ENCODE results near the gene GRIK1.

The GRIK1 gene

GRCh38 chr21:29821230-29821629, 118.6 kb downstream of the GRIK1 start:
- no peaks in the 10 kb centered on the region for H3K79me1 ChIP-seq (ENCODE audit: low read depth, low read length)
- no peak for DNase-seq (ENCODE audit: low spot score)
- H3K4me2 ChIP-seq (ENCODE audit: insufficient read depth, low read length, poor library complexity, severe bottlenecking): no peak overlapping the region
- no peaks in the 10 kb centered on the region for H3K9me3 ChIP-seq (replicated peaks in 1 of 2; ENCODE audit: control insufficient read depth in 2 of 2, insufficient read depth in 1 of 2, low read depth in 1 of 2, low read length in 2 of 2)
- no CpG with 5 or more reads among the region's 1 CpG for WGBS, 2 donors (ENCODE audit: extremely low coverage in 2 of 2, insufficient read length in 2 of 2, insufficient replicate concordance in 1 of 2)
- H3K4me1 ChIP-seq (ENCODE audit: control insufficient read depth in 2 of 2, insufficient read depth in 1 of 2, low read depth in 1 of 2, low read length in 2 of 2): peaks cover 0 to 24% of the 10 kb centered on the region in 2 donors
- H3K27me3 ChIP-seq (ENCODE audit: control insufficient read depth in 3 of 3, insufficient read depth in 3 of 3, low read depth in 1 of 3, low read length in 3 of 3): no peaks in the 10 kb centered on the region
- H3K36me3 ChIP-seq (replicated peaks in 1 of 2; ENCODE audit: control insufficient read depth in 2 of 2, insufficient read depth in 2 of 2, low read length in 2 of 2): no peaks in the 10 kb centered on the region
- H3K4me3 ChIP-seq (ENCODE audit: low read length in 2 of 2): no peak overlapping the region
- no peak overlapping the region for H3K9ac ChIP-seq (ENCODE audit: low read depth, low read length, poor library complexity)
- H3K14ac ChIP-seq (ENCODE audit: low read length): no peak overlapping the region
- H3K18ac ChIP-seq (ENCODE audit: low read length): no peak overlapping the region
- no peak overlapping the region for H2BK12ac ChIP-seq (ENCODE audit: low read length)
- H2BK5ac ChIP-seq (ENCODE audit: low read length): no peak overlapping the region
- no peak overlapping the region for H2BK120ac ChIP-seq (ENCODE audit: low read depth, low read length)
- H4K91ac ChIP-seq (ENCODE audit: low read depth, low read length, poor library complexity): no peak overlapping the region
- H3K27ac ChIP-seq (replicated peaks; ENCODE audit: low read length): no peak overlapping the region
- H2AFZ ChIP-seq (ENCODE audit: low read length): no peak overlapping the region
- H2BK15ac ChIP-seq (ENCODE audit: low read length): no peak overlapping the region
- H2AK5ac ChIP-seq (ENCODE audit: low read depth, low read length): no peak overlapping the region
- no peak overlapping the region for H4K8ac ChIP-seq (ENCODE audit: low read depth, low read length)
- no peak overlapping the region for H3K23ac ChIP-seq (ENCODE audit: low read depth, low read length, poor library complexity)
- no peak overlapping the region for H3K4ac ChIP-seq (ENCODE audit: low read length)

GRCh38 chr21:29819675-29820326, 120.0 kb downstream of the GRIK1 start:
- H3K27me3 ChIP-seq (ENCODE audit: control insufficient read depth in 3 of 3, insufficient read depth in 3 of 3, low read depth in 1 of 3, low read length in 3 of 3): no peaks in the 10 kb centered on the region
- no peak overlapping the region for H3K14ac ChIP-seq (ENCODE audit: low read length)
- no peaks in the 10 kb centered on the region for H3K9me3 ChIP-seq (replicated peaks in 1 of 2; ENCODE audit: control insufficient read depth in 2 of 2, insufficient read depth in 1 of 2, low read depth in 1 of 2, low read length in 2 of 2)
- no peak overlapping the region for H4K91ac ChIP-seq (ENCODE audit: low read depth, low read length, poor library complexity)
- no peak overlapping the region for H2BK15ac ChIP-seq (ENCODE audit: low read length)
- no peak overlapping the region for H3K18ac ChIP-seq (ENCODE audit: low read length)
- DNase-seq (ENCODE audit: low spot score): no peak
- H3K79me1 ChIP-seq (ENCODE audit: low read depth, low read length): no peaks in the 10 kb centered on the region
- H4K8ac ChIP-seq (ENCODE audit: low read depth, low read length): no peak overlapping the region
- peaks cover 0 to 22% of the 10 kb centered on the region in 2 donors for H3K4me1 ChIP-seq (ENCODE audit: control insufficient read depth in 2 of 2, insufficient read depth in 1 of 2, low read depth in 1 of 2, low read length in 2 of 2)
- no peak overlapping the region for H2BK120ac ChIP-seq (ENCODE audit: low read depth, low read length)
- H2BK5ac ChIP-seq (ENCODE audit: low read length): no peak overlapping the region
- H2AK5ac ChIP-seq (ENCODE audit: low read depth, low read length): no peak overlapping the region
- H3K23ac ChIP-seq (ENCODE audit: low read depth, low read length, poor library complexity): no peak overlapping the region
- no peak overlapping the region for H2BK12ac ChIP-seq (ENCODE audit: low read length)
- no CpG with 5 or more reads among the region's 5 CpGs for WGBS, 2 donors (ENCODE audit: extremely low coverage in 2 of 2, insufficient read length in 2 of 2, insufficient replicate concordance in 1 of 2)
- H2AFZ ChIP-seq (ENCODE audit: low read length): peak overlapping the region; percentile 13
- no peak overlapping the region for H3K4ac ChIP-seq (ENCODE audit: low read length)
- no peak overlapping the region for H3K4me3 ChIP-seq (ENCODE audit: low read length in 2 of 2)
- no peaks in the 10 kb centered on the region for H3K36me3 ChIP-seq (replicated peaks in 1 of 2; ENCODE audit: control insufficient read depth in 2 of 2, insufficient read depth in 2 of 2, low read length in 2 of 2)
- no peak overlapping the region for H3K4me2 ChIP-seq (ENCODE audit: insufficient read depth, low read length, poor library complexity, severe bottlenecking)
- no peak overlapping the region for H3K27ac ChIP-seq (replicated peaks; ENCODE audit: low read length)
- H3K9ac ChIP-seq (ENCODE audit: low read depth, low read length, poor library complexity): no peak overlapping the region

- H3K4me1 ChIP-seq (ENCODE audit: control insufficient read depth in 2 of 2, insufficient read depth in 1 of 2, low read depth in 1 of 2, low read length in 2 of 2): peaks cover 0 to 18% of the 10 kb centered on the region in 2 donors
- no peak overlapping the region for H3K18ac ChIP-seq (ENCODE audit: low read length)
- H3K9ac ChIP-seq (ENCODE audit: low read depth, low read length, poor library complexity): no peak overlapping the region
- H3K23ac ChIP-seq (ENCODE audit: low read depth, low read length, poor library complexity): no peak overlapping the region
- no peak overlapping the region for H4K91ac ChIP-seq (ENCODE audit: low read depth, low read length, poor library complexity)
- DNase-seq (ENCODE audit: low spot score): no peak
- H2BK12ac ChIP-seq (ENCODE audit: low read length): no peak overlapping the region
- H3K4me2 ChIP-seq (ENCODE audit: insufficient read depth, low read length, poor library complexity, severe bottlenecking): no peak overlapping the region
- H3K14ac ChIP-seq (ENCODE audit: low read length): no peak overlapping the region
- H3K9me3 ChIP-seq (replicated peaks in 1 of 2; ENCODE audit: control insufficient read depth in 2 of 2, insufficient read depth in 1 of 2, low read depth in 1 of 2, low read length in 2 of 2): no peaks in the 10 kb centered on the region
- H2BK120ac ChIP-seq (ENCODE audit: low read depth, low read length): no peak overlapping the region
- no peak overlapping the region for H3K4ac ChIP-seq (ENCODE audit: low read length)
- H3K79me1 ChIP-seq (ENCODE audit: low read depth, low read length): no peaks in the 10 kb centered on the region
- no peak overlapping the region for H3K4me3 ChIP-seq (ENCODE audit: low read length in 2 of 2)
- peak overlapping the region; percentile 40 for H2AFZ ChIP-seq (ENCODE audit: low read length)
- no peak overlapping the region for H2BK15ac ChIP-seq (ENCODE audit: low read length)
- no peak overlapping the region for H2AK5ac ChIP-seq (ENCODE audit: low read depth, low read length)
- H2BK5ac ChIP-seq (ENCODE audit: low read length): no peak overlapping the region
- no peak overlapping the region for H3K27ac ChIP-seq (replicated peaks; ENCODE audit: low read length)
- WGBS, 2 donors (ENCODE audit: extremely low coverage in 2 of 2, insufficient read length in 2 of 2, insufficient replicate concordance in 1 of 2): no CpG with 5 or more reads among the region's 2 CpGs
- no peak overlapping the region for H4K8ac ChIP-seq (ENCODE audit: low read depth, low read length)
- H3K36me3 ChIP-seq (replicated peaks in 1 of 2; ENCODE audit: control insufficient read depth in 2 of 2, insufficient read depth in 2 of 2, low read length in 2 of 2): no peaks in the 10 kb centered on the region
- no peaks in the 10 kb centered on the region for H3K27me3 ChIP-seq (ENCODE audit: control insufficient read depth in 3 of 3, insufficient read depth in 3 of 3, low read depth in 1 of 3, low read length in 3 of 3)
These were observed 121.3 kb downstream of the GRIK1 start for GRCh38 chr21:29818383-29818921.

DNA sequence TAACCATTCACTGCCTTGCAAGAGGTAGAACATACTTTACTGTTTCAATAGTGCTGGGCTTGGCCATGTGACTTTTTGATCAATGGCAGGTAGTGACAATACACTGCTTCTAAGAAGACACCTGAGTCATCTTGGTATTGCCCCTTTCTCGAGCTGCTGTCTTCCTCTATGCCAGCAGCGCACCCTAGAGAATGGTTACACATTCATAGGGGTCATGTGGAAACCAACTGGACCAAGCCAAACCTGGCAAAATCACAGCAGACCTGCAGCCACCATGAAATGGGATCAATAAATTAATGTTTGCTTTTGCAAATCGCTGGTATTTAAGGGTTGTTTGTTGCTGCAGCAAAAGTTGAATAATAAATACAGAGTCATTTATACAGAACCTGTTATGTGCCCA, 122.3 kb downstream of the GRIK1 start:
- Histone ChIP-seq H3K79me1 (ENCODE audit: low read depth, low read length) (no peaks in the 10 kb centered on the region), H2AFZ (ENCODE audit: low read length) (no peak overlapping the region), H3K4ac (ENCODE audit: low read length) (no peak overlapping the region), H2AK5ac (ENCODE audit: low read depth, low read length) (no peak overlapping the region), H3K4me1 (ENCODE audit: control insufficient read depth in 2 of 2, insufficient read depth in 1 of 2, low read depth in 1 of 2, low read length in 2 of 2) (peaks cover 0 to 18% of the 10 kb centered on the region in 2 donors), H3K9me3 (replicated peaks in 1 of 2; ENCODE audit: control insufficient read depth in 2 of 2, insufficient read depth in 1 of 2, low read depth in 1 of 2, low read length in 2 of 2) (no peaks in the 10 kb centered on the region), H3K4me3 (ENCODE audit: low read length in 2 of 2) (no peak overlapping the region), H3K27ac (replicated peaks; ENCODE audit: low read length) (no peak overlapping the region), H2BK5ac (ENCODE audit: low read length) (no peak overlapping the region), H2BK15ac (ENCODE audit: low read length) (no peak overlapping the region), H3K18ac (ENCODE audit: low read length) (no peak overlapping the region), H4K8ac (ENCODE audit: low read depth, low read length) (no peak overlapping the region), H2BK12ac (ENCODE audit: low read length) (no peak overlapping the region), H3K36me3 (replicated peaks in 1 of 2; ENCODE audit: control insufficient read depth in 2 of 2, insufficient read depth in 2 of 2, low read length in 2 of 2) (no peaks in the 10 kb centered on the region), H2BK120ac (ENCODE audit: low read depth, low read length) (no peak overlapping the region), H3K9ac (ENCODE audit: low read depth, low read length, poor library complexity) (no peak overlapping the region), H3K23ac (ENCODE audit: low read depth, low read length, poor library complexity) (no peak overlapping the region), H3K4me2 (ENCODE audit: insufficient read depth, low read length, poor library complexity, severe bottlenecking) (no peak overlapping the region), H4K91ac (ENCODE audit: low read depth, low read length, poor library complexity) (no peak overlapping the region), H3K14ac (ENCODE audit: low read length) (no peak overlapping the region), H3K27me3 (ENCODE audit: control insufficient read depth in 3 of 3, insufficient read depth in 3 of 3, low read depth in 1 of 3, low read length in 3 of 3) (no peaks in the 10 kb centered on the region)
- no peak for DNase-seq (ENCODE audit: low spot score)
- WGBS, 2 donors (ENCODE audit: extremely low coverage in 2 of 2, insufficient read length in 2 of 2, insufficient replicate concordance in 1 of 2): no CpG with 5 or more reads among the region's 3 CpGs

All from neuronal stem cell (in vitro differentiated cells).